Ascending aorta (tissue), 2 donors: Measurements from ENCODE around the gene PTN. TPM values are rescaled to one million over a fixed set of nuclear protein-coding genes. Genes with fewer than 3 reads are reported as not detected.
"Not testable (repeated sequence)": the region's sequence is repeated elsewhere in the genome, so short reads cannot be mapped to it uniquely, and the experiment has no call there.

Experiments used
- DNase-seq, 2 donors: peaks; one replicate each; pipeline ENCODE4 v3.0.0-alpha.2; 2019; ENCODE audit warnings: low spot score in 2 of 2
- H3K27ac ChIP-seq, 2 donors: fragments of 200-600 bp; sonication (generic); one replicate each; pipeline ENCODE4 v1.5.1; 2016 to 2017; ENCODE audit warnings: mild to moderate bottlenecking in 1 of 2
- H3K27me3 ChIP-seq: fragments of 200-600 bp; sonication (generic); one replicate; pipeline ENCODE4 v1.5.1; 2017
- H3K36me3 ChIP-seq, 2 donors: fragments of 200-600 bp; sonication (generic); one replicate each; pipeline ENCODE4 v1.5.1; 2016
- H3K4me1 ChIP-seq, 2 donors: fragments of 200-600 bp; sonication (generic); one replicate each; pipeline ENCODE4 v1.5.1; 2016 to 2017; ENCODE audit warnings: mild to moderate bottlenecking in 1 of 2
- H3K4me3 ChIP-seq, 2 donors: fragments of 200-600 bp; sonication (generic); one replicate each; pipeline ENCODE4 v1.5.1; 2016 to 2017; ENCODE audit warnings: mild to moderate bottlenecking in 1 of 2
- H3K9me3 ChIP-seq, 2 donors: fragments of 200-600 bp; sonication (generic); one replicate each; pipeline ENCODE4 v1.5.1; 2016
- intact Hi-C: fragments of 100-400 bp; cut with DNase I; formaldehyde crosslinking; loops from one replicate; pipeline ENCODE4 v1.15.1; 2023
- total RNA-seq: library from RNA; depleted of rRNA; stranded (reverse); fragments of >200 nt; gene quantifications from one replicate; pipeline ENCODE4 v1.1.0, GENCODE V29; 2016
- TF ChIP-seq, protein P1 (sequence below), 3 experiments: fragments of 200-600 bp in 2 of 3; fragments of 450-650 bp in 1 of 3; sonication (generic) in 2 of 3; IDR thresholded peaks; one replicate each; pipeline ENCODE4 v1.5.1; 2016 to 2019; ENCODE audit warnings: antibody characterized with exemption in 3 of 3, mild to moderate bottlenecking in 1 of 3, moderate library complexity in 1 of 3

The PTN gene
- total RNA-seq, 1 donor from 2014 or later = 10.4 TPM

- H3K4me3 ChIP-seq = no peak overlapping the region
- H3K27ac ChIP-seq = no peak overlapping the region
- no peaks in the 10 kb centered on the region for H3K27me3 ChIP-seq
- DNase-seq = no peak
- TF ChIP-seq, protein P1, sequence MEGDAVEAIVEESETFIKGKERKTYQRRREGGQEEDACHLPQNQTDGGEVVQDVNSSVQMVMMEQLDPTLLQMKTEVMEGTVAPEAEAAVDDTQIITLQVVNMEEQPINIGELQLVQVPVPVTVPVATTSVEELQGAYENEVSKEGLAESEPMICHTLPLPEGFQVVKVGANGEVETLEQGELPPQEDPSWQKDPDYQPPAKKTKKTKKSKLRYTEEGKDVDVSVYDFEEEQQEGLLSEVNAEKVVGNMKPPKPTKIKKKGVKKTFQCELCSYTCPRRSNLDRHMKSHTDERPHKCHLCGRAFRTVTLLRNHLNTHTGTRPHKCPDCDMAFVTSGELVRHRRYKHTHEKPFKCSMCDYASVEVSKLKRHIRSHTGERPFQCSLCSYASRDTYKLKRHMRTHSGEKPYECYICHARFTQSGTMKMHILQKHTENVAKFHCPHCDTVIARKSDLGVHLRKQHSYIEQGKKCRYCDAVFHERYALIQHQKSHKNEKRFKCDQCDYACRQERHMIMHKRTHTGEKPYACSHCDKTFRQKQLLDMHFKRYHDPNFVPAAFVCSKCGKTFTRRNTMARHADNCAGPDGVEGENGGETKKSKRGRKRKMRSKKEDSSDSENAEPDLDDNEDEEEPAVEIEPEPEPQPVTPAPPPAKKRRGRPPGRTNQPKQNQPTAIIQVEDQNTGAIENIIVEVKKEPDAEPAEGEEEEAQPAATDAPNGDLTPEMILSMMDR (IDR thresholded peaks at IDR 0.05) = no peak
- H3K9me3 ChIP-seq = no peaks in the 10 kb centered on the region
- no peaks in the 10 kb centered on the region for H3K36me3 ChIP-seq
- H3K4me1 ChIP-seq = no peaks in the 10 kb centered on the region
- intact Hi-C loops = no loop called here
Observed at GRCh38 chr7:137282043-137282442, 61.5 kb downstream of the PTN start.

DNA sequence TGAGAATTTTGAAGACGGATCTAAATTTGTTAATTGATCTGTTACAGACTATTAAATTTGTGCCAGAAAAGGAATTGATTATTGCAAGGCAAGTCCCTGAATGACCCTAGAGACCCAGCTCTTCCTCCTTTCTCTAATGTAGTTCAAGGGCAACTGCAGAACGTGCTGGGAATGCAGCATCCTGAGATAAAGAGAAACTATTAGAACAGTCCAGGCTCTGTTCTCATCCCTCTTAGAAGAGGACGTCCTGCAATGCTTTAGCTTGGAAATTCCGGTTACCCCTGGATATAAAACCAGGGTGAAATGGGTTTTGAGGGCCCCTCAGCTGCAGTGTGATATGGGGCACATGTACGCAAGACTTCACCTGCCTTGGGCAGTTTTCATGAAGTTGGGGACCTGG, 67.3 kb downstream of the PTN start:
- no peak overlapping the region for H3K27ac ChIP-seq
- no peaks in the 10 kb centered on the region for H3K9me3 ChIP-seq
- no peak overlapping the region for H3K4me3 ChIP-seq
- DNase-seq = no peak
- no peaks in the 10 kb centered on the region for H3K4me1 ChIP-seq
- no peaks in the 10 kb centered on the region for H3K27me3 ChIP-seq
- no peaks in the 10 kb centered on the region for H3K36me3 ChIP-seq
- intact Hi-C loops = no loop called here
- TF ChIP-seq, protein P1 (IDR thresholded peaks at IDR 0.05) = no peak

DNA sequence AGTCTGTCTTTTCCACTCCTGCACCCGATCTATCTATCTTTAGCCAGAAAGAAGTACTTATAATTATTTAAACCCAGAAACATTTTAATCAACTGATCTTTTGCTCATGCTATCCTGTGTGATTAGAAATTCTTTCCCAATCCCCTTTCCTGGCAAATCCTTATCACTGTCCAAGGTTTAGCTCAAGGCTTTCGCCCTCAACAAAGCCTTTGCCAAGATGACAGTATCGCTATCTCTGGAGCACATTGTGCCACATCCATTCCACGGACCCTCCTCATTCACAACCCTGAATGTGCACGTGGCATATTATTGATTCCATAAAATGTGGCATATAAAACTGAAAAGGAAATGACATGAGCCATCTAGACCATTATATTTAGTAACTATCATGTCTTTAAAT, 71.3 kb downstream of the PTN start:
- intact Hi-C loops = no loop called here
- Histone ChIP-seq H3K36me3 (no peaks in the 10 kb centered on the region), H3K27me3 (no peaks in the 10 kb centered on the region), H3K27ac (no peak overlapping the region), H3K9me3 (no peaks in the 10 kb centered on the region), H3K4me3 (no peak overlapping the region), H3K4me1 (no peaks in the 10 kb centered on the region)
- TF ChIP-seq, protein P1 (IDR thresholded peaks at IDR 0.05) = no peak
- no peak for DNase-seq

GRCh38 chr7:137269240-137269639, 74.3 kb downstream of the PTN start:
- DNase-seq = no peak
- TF ChIP-seq, protein P1 (IDR thresholded peaks at IDR 0.05) = no peak
- Histone ChIP-seq H3K9me3 (no peaks in the 10 kb centered on the region), H3K27ac (no peak overlapping the region), H3K4me3 (no peak overlapping the region), H3K36me3 (no peaks in the 10 kb centered on the region), H3K27me3 (no peaks in the 10 kb centered on the region), H3K4me1 (no peaks in the 10 kb centered on the region)
- intact Hi-C loops = no loop called here

- intact Hi-C loops, H3K4me3 ChIP-seq, H3K27ac ChIP-seq, DNase-seq, H3K9me3 ChIP-seq, H3K36me3 ChIP-seq, H3K27me3 ChIP-seq, H3K4me1 ChIP-seq: not testable (repeated sequence)
Observed at GRCh38 chr7:137268001-137268865, 75.3 kb downstream of the PTN start.

- Histone ChIP-seq H3K27ac (no peak overlapping the region), H3K9me3 (no peaks in the 10 kb centered on the region), H3K36me3 (no peaks in the 10 kb centered on the region), H3K27me3 (no peaks in the 10 kb centered on the region), H3K4me1 (no peaks in the 10 kb centered on the region), H3K4me3 (no peak overlapping the region)
- intact Hi-C loops = no loop called here
- TF ChIP-seq, protein P1 (IDR thresholded peaks at IDR 0.05) = no peak
- no peak for DNase-seq
Observed at GRCh38 chr7:137266764-137267163, 76.8 kb downstream of the PTN start.

DNA sequence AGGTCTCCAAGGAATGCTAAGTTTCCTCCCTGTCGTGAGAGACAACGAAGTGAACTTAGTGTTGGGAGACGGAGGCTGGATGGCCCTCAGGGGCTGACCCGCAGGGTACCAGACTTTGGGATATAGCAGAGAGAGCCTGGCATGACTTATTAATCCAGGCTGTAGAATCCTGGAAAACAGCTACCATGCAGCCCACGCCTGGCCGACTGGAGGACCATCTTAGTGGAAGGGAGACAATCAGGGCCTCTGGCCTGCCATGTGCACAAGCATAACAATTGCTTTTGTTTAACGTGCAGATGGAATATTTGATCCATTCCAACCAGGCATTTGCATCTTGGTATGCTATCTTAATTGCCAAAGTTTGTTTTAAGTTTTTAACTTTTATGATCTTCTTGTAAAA, 78.1 kb downstream of the PTN start:
- intact Hi-C loops, H3K9me3 ChIP-seq, H3K4me3 ChIP-seq, H3K27ac ChIP-seq, DNase-seq, H3K4me1 ChIP-seq, H3K27me3 ChIP-seq, H3K36me3 ChIP-seq: not testable (repeated sequence)
